ENCODE results near the gene PTPRM. TPM values are rescaled to one million over a fixed set of nuclear protein-coding genes. Genes with fewer than 3 reads are reported as not detected.

The PTPRM gene
- total RNA-seq, 1 donor from 2014 or later, result 65.5 TPM

GRCh38 chr18:8399138-8399537 lies 832.0 kb downstream of the PTPRM start:
- Histone ChIP-seq H3K36me3 (ENCODE audit: control insufficient read depth, insufficient read depth, low read length) (peaks cover 1% of the 10 kb centered on the region), H3K4me3 (ENCODE audit: low read depth, low read length) (no peak overlapping the region), H3K27me3 (ENCODE audit: control insufficient read depth, insufficient read depth, low read length) (no peaks in the 10 kb centered on the region)
- DNase-seq (ENCODE audit: low read depth), result no peak
- no peak for TF ChIP-seq CTCF (IDR thresholded peaks at IDR 0.05; ENCODE audit: insufficient read depth, low read length, poor library complexity, severe bottlenecking)

GRCh38 chr18:8400193-8400752 lies 833.2 kb downstream of the PTPRM start:
- Histone ChIP-seq H3K36me3 (ENCODE audit: control insufficient read depth, insufficient read depth, low read length) (peaks cover 1% of the 10 kb centered on the region), H3K27me3 (ENCODE audit: control insufficient read depth, insufficient read depth, low read length) (no peaks in the 10 kb centered on the region), H3K4me3 (ENCODE audit: low read depth, low read length) (no peak overlapping the region)
- DNase-seq (ENCODE audit: low read depth), result no peak
- TF ChIP-seq CTCF (IDR thresholded peaks at IDR 0.05; ENCODE audit: insufficient read depth, low read length, poor library complexity, severe bottlenecking), result no peak

GRCh38 chr18:8400825-8401224 lies 833.7 kb downstream of the PTPRM start:
- no peak for TF ChIP-seq CTCF (IDR thresholded peaks at IDR 0.05; ENCODE audit: insufficient read depth, low read length, poor library complexity, severe bottlenecking)
- Histone ChIP-seq H3K27me3 (ENCODE audit: control insufficient read depth, insufficient read depth, low read length) (no peaks in the 10 kb centered on the region), H3K36me3 (ENCODE audit: control insufficient read depth, insufficient read depth, low read length) (no peaks in the 10 kb centered on the region), H3K4me3 (ENCODE audit: low read depth, low read length) (no peak overlapping the region)
- DNase-seq (ENCODE audit: low read depth), result no peak

GRCh38 chr18:8401606-8402005 lies 834.5 kb downstream of the PTPRM start:
- Histone ChIP-seq H3K27me3 (ENCODE audit: control insufficient read depth, insufficient read depth, low read length) (no peaks in the 10 kb centered on the region), H3K4me3 (ENCODE audit: low read depth, low read length) (no peak overlapping the region), H3K36me3 (ENCODE audit: control insufficient read depth, insufficient read depth, low read length) (no peaks in the 10 kb centered on the region)
- TF ChIP-seq CTCF (IDR thresholded peaks at IDR 0.05; ENCODE audit: insufficient read depth, low read length, poor library complexity, severe bottlenecking), result no peak
- DNase-seq (ENCODE audit: low read depth), result no peak

- no peak for TF ChIP-seq CTCF (IDR thresholded peaks at IDR 0.05; ENCODE audit: insufficient read depth, low read length, poor library complexity, severe bottlenecking)
- Histone ChIP-seq H3K27me3 (ENCODE audit: control insufficient read depth, insufficient read depth, low read length) (no peaks in the 10 kb centered on the region), H3K4me3 (ENCODE audit: low read depth, low read length) (no peak overlapping the region), H3K36me3 (ENCODE audit: control insufficient read depth, insufficient read depth, low read length) (no peaks in the 10 kb centered on the region)
- DNase-seq (ENCODE audit: low read depth), result no peak
Observed at GRCh38 chr18:8402237-8402636, 835.1 kb downstream of the PTPRM start.

- H3K36me3 ChIP-seq (ENCODE audit: control insufficient read depth, insufficient read depth, low read length), result no peaks in the 10 kb centered on the region
- H3K27me3 ChIP-seq (ENCODE audit: control insufficient read depth, insufficient read depth, low read length), result no peaks in the 10 kb centered on the region
- H3K4me3 ChIP-seq (ENCODE audit: low read depth, low read length), result no peak overlapping the region
- TF ChIP-seq CTCF (IDR thresholded peaks at IDR 0.05; ENCODE audit: insufficient read depth, low read length, poor library complexity, severe bottlenecking), result no peak
- DNase-seq (ENCODE audit: low read depth), result no peak
Observed at GRCh38 chr18:8403713-8404112, 836.6 kb downstream of the PTPRM start.
